HepG2 (cell line): ENCODE results near the gene SDC4. TPM values are rescaled to one million over a fixed set of nuclear protein-coding genes. Genes with fewer than 3 reads are reported as not detected.
A peak's percentile ranks its signal among the peaks of the same experiment; 100 is the strongest.

ENCODE experiments used
- CEBPB ChIP-seq: IDR thresholded peaks from 2 replicates; pipeline ENCODE4 v1.6.1; 2011; ENCODE audit warnings: low read depth, low read length, improper control_type of control experiment, borderline replicate concordance
- ESRRA ChIP-seq: sonication (generic); formaldehyde crosslinking; IDR thresholded peaks from 2 replicates; pipeline ENCODE4 v1.5.1; 2020; ENCODE audit warnings: mild to moderate bottlenecking, low read depth, missing genetic modification reagents
- IRF2 ChIP-seq: IDR thresholded peaks from 2 replicates; pipeline ENCODE4 v1.6.1; 2018; ENCODE audit warnings: missing genetic modification reagents, missing compliant biosample characterization
- MEIS1 ChIP-seq: sonication (generic); formaldehyde crosslinking; IDR thresholded peaks from 2 replicates; pipeline ENCODE4 v1.9.0; 2021; ENCODE audit warnings: mild to moderate bottlenecking, missing genetic modification reagents, moderate library complexity, borderline replicate concordance
- MYC ChIP-seq: sonication (generic); formaldehyde crosslinking; IDR thresholded peaks from 2 replicates; pipeline ENCODE4 v1.9.0; 2021; ENCODE audit warnings: missing genetic modification reagents, borderline replicate concordance
- NR2F1 ChIP-seq, 2 experiments: fragments of 450-650 bp in 1 of 2; formaldehyde crosslinking in 1 of 2; IDR thresholded peaks; 2 replicates each; pipeline versions ENCODE4 v1.5.0 to v1.6.1; 2016 to 2020; ENCODE audit warnings: mild to moderate bottlenecking in 1 of 2, missing compliant biosample characterization in 1 of 2, missing genetic modification reagents in 1 of 2, moderate library complexity in 1 of 2
- SMC3 ChIP-seq: IDR thresholded peaks from 2 replicates; pipeline ENCODE4 v1.6.1; 2011; ENCODE audit warnings: low read length, improper control_type of control experiment
- SOX5 ChIP-seq: IDR thresholded peaks from 2 replicates; pipeline ENCODE4 v1.6.1; 2016; ENCODE audit warnings: borderline replicate concordance
- SOX6 ChIP-seq, 2 experiments: fragments of 450-650 bp in 1 of 2; sonication (generic) in 1 of 2; formaldehyde crosslinking in 1 of 2; IDR thresholded peaks; 2 replicates each; pipeline versions ENCODE4 v1.4.0 to v1.6.1; 2017 to 2020; ENCODE audit warnings: antibody characterized with exemption in 1 of 2, mild to moderate bottlenecking in 1 of 2, missing genetic modification reagents in 1 of 2
- ZFX ChIP-seq: sonication (generic); formaldehyde crosslinking; IDR thresholded peaks from 2 replicates; pipeline ENCODE4 v1.4.0; 2020; ENCODE audit warnings: mild to moderate bottlenecking, low read depth, missing genetic modification reagents, moderate library complexity
- ZFY ChIP-seq: sonication (generic); formaldehyde crosslinking; IDR thresholded peaks from 2 replicates; pipeline ENCODE4 v1.4.0; 2020; ENCODE audit warnings: missing genetic modification reagents
- ZNF354B ChIP-seq: sonication (generic); formaldehyde crosslinking; IDR thresholded peaks from 2 replicates; pipeline ENCODE4 v1.8.0; 2022; ENCODE audit warnings: mild to moderate bottlenecking, missing genetic modification reagents
- ZNF839 ChIP-seq: sonication (generic); formaldehyde crosslinking; IDR thresholded peaks from 2 replicates; pipeline ENCODE4 v1.4.0; 2020; ENCODE audit warnings: missing genetic modification reagents, mild to moderate bottlenecking, borderline replicate concordance
- polyA plus RNA-seq, 8 experiments: library from polyadenylated mRNA; depleted of rRNA in 3 of 8; stranded (reverse) in 7 of 8; unstranded in 1 of 8; fragments of >200 nt; fragmentation: Illumina TruSeq in 4 of 8; extraction: Trizol in 4 of 8; gene quantifications; 2 replicates each; pipeline versions ENCODE4 v1.2.1 to v1.2.3, GENCODE V29; 2011 to 2016; ENCODE audit warnings: low read depth in 4 of 8, missing spikeins in 1 of 8, mixed read lengths in 1 of 8; ENCODE audit not compliant: insufficient read depth in 1 of 8
- total RNA-seq, 5 experiments: library from RNA; depleted of rRNA; stranded (reverse); fragments of >200 nt; fragmentation: Illumina TruSeq; extraction: Trizol; gene quantifications; 2 replicates each; pipeline ENCODE4 v1.2.3, GENCODE V29; 2016; ENCODE audit warnings: low read depth in 1 of 5
- TF ChIP-seq, protein P1 (sequence below): sonication (generic); formaldehyde crosslinking; IDR thresholded peaks from 2 replicates; pipeline ENCODE4 v1.4.0; 2020; ENCODE audit warnings: missing genetic modification reagents
- TF ChIP-seq, protein P2 (sequence below): sonication (generic); formaldehyde crosslinking; IDR thresholded peaks from 2 replicates; pipeline ENCODE4 v1.4.0; 2020; ENCODE audit warnings: missing genetic modification reagents
- TF ChIP-seq, protein P3 (sequence below): sonication (generic); formaldehyde crosslinking; IDR thresholded peaks from 2 replicates; pipeline ENCODE4 v1.5.0; 2020; ENCODE audit warnings: mild to moderate bottlenecking, low read depth, missing genetic modification reagents, borderline replicate concordance
- TF ChIP-seq, protein P4 (sequence below): sonication (generic); formaldehyde crosslinking; IDR thresholded peaks from 2 replicates; pipeline ENCODE4 v1.4.0; 2020; ENCODE audit warnings: missing genetic modification reagents, borderline replicate concordance
- TF ChIP-seq, protein P5 (sequence below): sonication (generic); formaldehyde crosslinking; IDR thresholded peaks from 2 replicates; pipeline ENCODE4 v1.4.0; 2020; ENCODE audit warnings: missing genetic modification reagents

SDC4 gene
- total and polyA plus RNA-seq, 2 of the 13 experiments (the other 11 are each of a cell fraction or from before 2014, with no cell fraction given) = 49.0 to 65.1 TPM

DNA sequence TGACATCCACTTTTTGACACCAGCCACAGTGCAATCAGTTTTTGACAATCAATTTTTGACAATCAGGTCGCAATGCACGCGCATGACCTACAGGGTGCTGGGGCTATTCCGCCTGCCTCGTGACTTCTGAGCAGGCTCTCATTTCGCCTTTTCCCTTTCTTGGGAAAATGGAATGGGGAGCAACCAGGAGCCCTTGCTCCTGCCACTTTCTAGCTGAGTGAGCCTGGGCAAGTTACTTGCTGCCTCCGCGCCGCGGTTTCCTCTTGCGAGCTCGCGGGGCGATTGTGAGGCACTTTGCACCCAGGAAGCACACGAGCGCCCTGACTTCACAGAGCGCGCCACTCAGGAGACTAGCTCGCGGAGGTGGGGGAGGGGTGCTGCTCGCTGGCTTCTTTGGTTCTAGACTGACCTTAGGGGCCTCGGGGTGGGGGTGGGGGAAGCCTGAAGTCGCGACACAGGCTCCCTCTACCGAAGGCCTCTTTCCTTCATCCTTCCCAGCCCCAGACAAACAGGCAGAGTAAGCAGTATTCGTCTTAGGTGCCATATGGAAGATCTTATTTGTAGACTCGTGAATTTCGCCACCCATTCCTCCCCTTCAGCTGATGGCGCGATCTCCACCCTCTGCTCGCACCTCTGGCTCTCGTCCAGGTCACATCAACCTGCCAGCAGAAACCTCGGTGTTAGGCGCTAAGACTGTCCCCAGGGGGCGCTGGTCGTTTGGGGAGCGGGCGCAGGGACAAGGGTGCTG lies 25.3 kb upstream of the SDC4 start (continued):
- TF ChIP-seq, protein P1, sequence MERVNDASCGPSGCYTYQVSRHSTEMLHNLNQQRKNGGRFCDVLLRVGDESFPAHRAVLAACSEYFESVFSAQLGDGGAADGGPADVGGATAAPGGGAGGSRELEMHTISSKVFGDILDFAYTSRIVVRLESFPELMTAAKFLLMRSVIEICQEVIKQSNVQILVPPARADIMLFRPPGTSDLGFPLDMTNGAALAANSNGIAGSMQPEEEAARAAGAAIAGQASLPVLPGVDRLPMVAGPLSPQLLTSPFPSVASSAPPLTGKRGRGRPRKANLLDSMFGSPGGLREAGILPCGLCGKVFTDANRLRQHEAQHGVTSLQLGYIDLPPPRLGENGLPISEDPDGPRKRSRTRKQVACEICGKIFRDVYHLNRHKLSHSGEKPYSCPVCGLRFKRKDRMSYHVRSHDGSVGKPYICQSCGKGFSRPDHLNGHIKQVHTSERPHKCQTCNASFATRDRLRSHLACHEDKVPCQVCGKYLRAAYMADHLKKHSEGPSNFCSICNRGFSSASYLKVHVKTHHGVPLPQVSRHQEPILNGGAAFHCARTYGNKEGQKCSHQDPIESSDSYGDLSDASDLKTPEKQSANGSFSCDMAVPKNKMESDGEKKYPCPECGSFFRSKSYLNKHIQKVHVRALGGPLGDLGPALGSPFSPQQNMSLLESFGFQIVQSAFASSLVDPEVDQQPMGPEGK (CRISPR knock-in tag) = peak; percentile 66
- TF ChIP-seq SOX6 (IDR thresholded peaks at IDR 0.05) = no peak
- 0 out of 2 replicates have a peak, but pooled peaks have one; percentile 38 for TF ChIP-seq SOX6 (CRISPR knock-in tag; IDR thresholded peaks at IDR 0.05)
- peak; percentile 36; the same call in 1 of the 2 replicates for TF ChIP-seq MYC
- TF ChIP-seq, protein P2, sequence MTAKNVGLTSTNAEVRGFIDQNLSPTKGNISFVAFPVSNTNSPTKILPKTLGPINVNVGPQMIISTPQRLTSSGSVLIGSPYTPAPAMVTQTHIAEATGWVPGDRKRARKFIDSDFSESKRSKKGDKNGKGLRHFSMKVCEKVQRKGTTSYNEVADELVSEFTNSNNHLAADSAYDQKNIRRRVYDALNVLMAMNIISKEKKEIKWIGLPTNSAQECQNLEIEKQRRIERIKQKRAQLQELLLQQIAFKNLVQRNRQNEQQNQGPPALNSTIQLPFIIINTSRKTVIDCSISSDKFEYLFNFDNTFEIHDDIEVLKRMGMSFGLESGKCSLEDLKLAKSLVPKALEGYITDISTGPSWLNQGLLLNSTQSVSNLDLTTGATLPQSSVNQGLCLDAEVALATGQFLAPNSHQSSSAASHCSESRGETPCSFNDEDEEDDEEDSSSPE (CRISPR knock-in tag) = 0 out of 2 replicates have a peak, but pooled peaks have one; percentile 11
- TF ChIP-seq NR2F1 (CRISPR knock-in tag; IDR thresholded peaks at IDR 0.05) = no peak
- 0 out of 2 replicates have a peak, but pooled peaks have one; percentile 18 for TF ChIP-seq ZFX (CRISPR knock-in tag)
- peak; percentile 65; the same call in 1 of the 2 replicates for TF ChIP-seq MEIS1 (CRISPR knock-in tag)
- no peak for TF ChIP-seq CEBPB
- TF ChIP-seq ZNF839 (CRISPR knock-in tag) = peak; percentile 1; the same call in 1 of the 2 replicates
- TF ChIP-seq, protein P3, sequence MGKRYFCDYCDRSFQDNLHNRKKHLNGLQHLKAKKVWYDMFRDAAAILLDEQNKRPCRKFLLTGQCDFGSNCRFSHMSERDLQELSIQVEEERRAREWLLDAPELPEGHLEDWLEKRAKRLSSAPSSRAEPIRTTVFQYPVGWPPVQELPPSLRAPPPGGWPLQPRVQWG (CRISPR knock-in tag) = no peak
- TF ChIP-seq ESRRA (CRISPR knock-in tag) = peak; percentile 41; the same call in 1 of the 2 replicates
- TF ChIP-seq SOX5 (CRISPR knock-in tag) = peak; percentile 43; the same call in 1 of the 2 replicates
- peak; percentile 91 for TF ChIP-seq SMC3
- TF ChIP-seq, protein P4, sequence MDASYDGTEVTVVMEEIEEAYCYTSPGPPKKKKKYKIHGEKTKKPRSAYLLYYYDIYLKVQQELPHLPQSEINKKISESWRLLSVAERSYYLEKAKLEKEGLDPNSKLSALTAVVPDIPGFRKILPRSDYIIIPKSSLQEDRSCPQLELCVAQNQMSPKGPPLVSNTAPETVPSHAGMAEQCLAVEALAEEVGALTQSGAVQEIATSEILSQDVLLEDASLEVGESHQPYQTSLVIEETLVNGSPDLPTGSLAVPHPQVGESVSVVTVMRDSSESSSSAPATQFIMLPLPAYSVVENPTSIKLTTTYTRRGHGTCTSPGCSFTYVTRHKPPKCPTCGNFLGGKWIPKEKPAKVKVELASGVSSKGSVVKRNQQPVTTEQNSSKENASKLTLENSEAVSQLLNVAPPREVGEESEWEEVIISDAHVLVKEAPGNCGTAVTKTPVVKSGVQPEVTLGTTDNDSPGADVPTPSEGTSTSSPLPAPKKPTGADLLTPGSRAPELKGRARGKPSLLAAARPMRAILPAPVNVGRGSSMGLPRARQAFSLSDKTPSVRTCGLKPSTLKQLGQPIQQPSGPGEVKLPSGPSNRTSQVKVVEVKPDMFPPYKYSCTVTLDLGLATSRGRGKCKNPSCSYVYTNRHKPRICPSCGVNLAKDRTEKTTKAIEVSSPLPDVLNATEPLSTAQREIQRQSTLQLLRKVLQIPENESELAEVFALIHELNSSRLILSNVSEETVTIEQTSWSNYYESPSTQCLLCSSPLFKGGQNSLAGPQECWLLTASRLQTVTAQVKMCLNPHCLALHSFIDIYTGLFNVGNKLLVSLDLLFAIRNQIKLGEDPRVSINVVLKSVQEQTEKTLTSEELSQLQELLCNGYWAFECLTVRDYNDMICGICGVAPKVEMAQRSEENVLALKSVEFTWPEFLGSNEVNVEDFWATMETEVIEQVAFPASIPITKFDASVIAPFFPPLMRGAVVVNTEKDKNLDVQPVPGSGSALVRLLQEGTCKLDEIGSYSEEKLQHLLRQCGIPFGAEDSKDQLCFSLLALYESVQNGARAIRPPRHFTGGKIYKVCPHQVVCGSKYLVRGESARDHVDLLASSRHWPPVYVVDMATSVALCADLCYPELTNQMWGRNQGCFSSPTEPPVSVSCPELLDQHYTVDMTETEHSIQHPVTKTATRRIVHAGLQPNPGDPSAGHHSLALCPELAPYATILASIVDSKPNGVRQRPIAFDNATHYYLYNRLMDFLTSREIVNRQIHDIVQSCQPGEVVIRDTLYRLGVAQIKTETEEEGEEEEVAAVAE (CRISPR knock-in tag) = peak; percentile 44; the same call in 1 of the 2 replicates
- TF ChIP-seq IRF2 (CRISPR knock-in tag) = peak; percentile 66; the same call in 1 of the 2 replicates
- TF ChIP-seq, protein P5, sequence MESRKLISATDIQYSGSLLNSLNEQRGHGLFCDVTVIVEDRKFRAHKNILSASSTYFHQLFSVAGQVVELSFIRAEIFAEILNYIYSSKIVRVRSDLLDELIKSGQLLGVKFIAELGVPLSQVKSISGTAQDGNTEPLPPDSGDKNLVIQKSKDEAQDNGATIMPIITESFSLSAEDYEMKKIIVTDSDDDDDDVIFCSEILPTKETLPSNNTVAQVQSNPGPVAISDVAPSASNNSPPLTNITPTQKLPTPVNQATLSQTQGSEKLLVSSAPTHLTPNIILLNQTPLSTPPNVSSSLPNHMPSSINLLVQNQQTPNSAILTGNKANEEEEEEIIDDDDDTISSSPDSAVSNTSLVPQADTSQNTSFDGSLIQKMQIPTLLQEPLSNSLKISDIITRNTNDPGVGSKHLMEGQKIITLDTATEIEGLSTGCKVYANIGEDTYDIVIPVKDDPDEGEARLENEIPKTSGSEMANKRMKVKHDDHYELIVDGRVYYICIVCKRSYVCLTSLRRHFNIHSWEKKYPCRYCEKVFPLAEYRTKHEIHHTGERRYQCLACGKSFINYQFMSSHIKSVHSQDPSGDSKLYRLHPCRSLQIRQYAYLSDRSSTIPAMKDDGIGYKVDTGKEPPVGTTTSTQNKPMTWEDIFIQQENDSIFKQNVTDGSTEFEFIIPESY (CRISPR knock-in tag) = peak; percentile 97
- no peak for TF ChIP-seq ZNF354B (CRISPR knock-in tag)
- no peak for TF ChIP-seq ZFY (CRISPR knock-in tag)
